Gastrocnemius medialis (tissue), 4 donors: ENCODE results near the gene GALNT2. TPM values are rescaled to one million over a fixed set of nuclear protein-coding genes. Genes with fewer than 3 reads are reported as not detected.
A peak's percentile ranks its signal among the peaks of the same experiment; 100 is the strongest.

Source experiments
- ATAC-seq, 2 donors: fragments of 150-250 bp; one replicate each; pipeline ENCODE4 v1.9.1; 2016
- DNase-seq, 2 donors: peaks; one replicate each; pipeline ENCODE4 v3.0.0-alpha.2; 2019
- H3K27ac ChIP-seq, 4 donors: fragments of 200-600 bp; sonication (generic); 1 replicate in 1 of 4; 2 replicates in 3 of 4; pipeline ENCODE4 v1.5.1; 2016 to 2018; ENCODE audit warnings: mild to moderate bottlenecking in 2 of 4, moderate library complexity in 1 of 4
- H3K27me3 ChIP-seq, 3 donors: fragments of 200-600 bp; sonication (generic) in 2 of 3; 1 replicate in 1 of 3; 2 replicates in 2 of 3; pipeline versions ENCODE4 v1.5.1 to v1.6.0; 2016 to 2019; ENCODE audit warnings: mild to moderate bottlenecking in 1 of 3, moderate library complexity in 1 of 3
- H3K36me3 ChIP-seq, 2 donors: fragments of 200-600 bp; sonication (generic) in 1 of 2; one replicate each; pipeline ENCODE4 v1.5.1; 2017 to 2018
- H3K4me1 ChIP-seq, 2 donors: fragments of 200-600 bp; sonication (generic) in 1 of 2; one replicate each; pipeline ENCODE4 v1.5.1; 2016 to 2017; ENCODE audit warnings: mild to moderate bottlenecking in 2 of 2
- H3K4me3 ChIP-seq, 4 donors: fragments of 200-600 bp; sonication (generic) in 3 of 4; 1 replicate in 1 of 4; 2 replicates in 3 of 4; pipeline ENCODE4 v1.5.1; 2016 to 2019; ENCODE audit warnings: mild to moderate bottlenecking in 2 of 4
- H3K9me3 ChIP-seq, 3 donors: fragments of 200-600 bp; sonication (generic) in 2 of 3; 1 replicate in 1 of 3; 2 replicates in 2 of 3; pipeline ENCODE4 v1.5.1; 2016 to 2019
- POLR2A ChIP-seq, 2 donors: fragments of 450-650 bp; IDR thresholded peaks; one replicate each; pipeline ENCODE4 v1.6.1; 2017; ENCODE audit warnings: antibody characterized with exemption in 2 of 2, mild to moderate bottlenecking in 2 of 2, moderate library complexity in 2 of 2
- in situ Hi-C, 4 donors: fragments of 200-750 bp; cut with MboI; loops; one replicate each; pipeline versions ENCODE4 v1.15.0 to v1.8.0; 2017; ENCODE audit warnings: low sequenced_read_pairs in 4 of 4
- intact Hi-C: fragments of 100-400 bp; cut with DNase I; formaldehyde crosslinking; loops from one replicate; pipeline ENCODE4 v1.15.1; 2023; ENCODE audit warnings: low total_unique reads
- total RNA-seq, 4 donors: library from RNA; depleted of rRNA; stranded (reverse); fragments of >200 nt; gene quantifications; one replicate each; pipeline versions ENCODE4 v1.1.0 to v1.2.3, GENCODE V29; 2016
- TF ChIP-seq, protein P1 (sequence below), 5 experiments: fragments of 450-650 bp in 3 of 5; fragments of 200-600 bp in 2 of 5; sonication (generic) in 2 of 5; IDR thresholded peaks in 4 of 5; conservative IDR thresholded peaks in 1 of 5; 1 replicate in 4 of 5; 2 replicates in 1 of 5; pipeline ENCODE4 v1.5.1; 2016 to 2019; ENCODE audit warnings: antibody characterized with exemption in 5 of 5, mild to moderate bottlenecking in 3 of 5, moderate library complexity in 3 of 5

The GALNT2 gene
- total RNA-seq, 4 donors from 2014 or later = 73.7 to 106 (median 78.3) TPM

DNA sequence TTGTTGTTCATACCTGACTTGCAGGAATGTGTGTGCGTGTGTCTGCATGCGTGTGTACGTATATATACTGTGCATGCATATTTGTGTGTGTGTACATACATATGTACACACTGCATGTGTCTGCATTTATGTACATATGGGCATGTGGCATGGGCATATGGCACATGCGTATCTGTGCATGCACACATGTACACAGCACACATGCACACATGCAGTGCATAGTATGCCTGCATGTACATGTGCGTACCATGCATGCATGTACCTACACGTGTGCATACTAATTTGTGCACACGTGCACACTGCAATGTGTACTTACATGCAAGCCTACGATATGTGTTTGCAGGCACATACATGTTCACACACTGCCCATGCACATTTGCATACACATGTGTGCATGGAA is 43.9 kb downstream of the GALNT2 start:
- intact Hi-C loops = no loop called here

DNA sequence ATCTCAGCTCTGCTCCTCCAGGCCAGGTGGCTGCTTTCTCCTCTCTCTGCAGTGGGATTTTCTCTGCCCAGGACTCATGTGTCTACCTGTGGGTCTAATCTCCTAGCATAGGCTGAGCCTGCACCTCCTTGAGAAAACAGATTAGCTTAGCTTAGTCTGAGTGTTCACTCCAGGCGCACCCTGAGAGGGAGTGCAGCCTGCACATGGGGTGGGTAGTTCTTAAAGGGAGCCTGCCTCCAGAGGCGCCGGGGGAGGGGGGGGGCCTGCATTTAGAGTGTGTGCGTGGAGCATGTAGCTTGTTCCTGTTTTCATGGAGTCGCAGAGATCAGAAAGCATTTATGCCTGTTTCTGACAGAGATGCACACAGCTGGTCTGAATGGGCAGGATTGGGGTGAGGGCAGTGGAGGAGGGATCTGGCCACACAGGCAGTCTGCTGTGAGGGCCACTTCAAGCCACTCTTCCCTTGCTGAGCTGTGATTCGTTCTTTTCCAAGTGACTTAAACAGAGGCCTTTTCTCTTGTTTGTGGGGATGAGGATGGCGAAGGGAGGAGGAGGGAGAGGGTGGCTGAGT is 45.2 kb downstream of the GALNT2 start:
- Histone ChIP-seq H3K9me3 (no peaks in the 10 kb centered on the region), H3K36me3 (no peaks in the 10 kb centered on the region), H3K4me3 (no peak overlapping the region), H3K27ac (peak overlapping the region in 3 of 4 donors; percentile 70 to 79 (median 76)), H3K4me1 (peaks cover 27 to 29% of the 10 kb centered on the region in 2 donors), H3K27me3 (no peaks in the 10 kb centered on the region)
- intact Hi-C loops (no loop called here), in situ Hi-C loops (no loop called here)
- TF ChIP-seq, protein P1, sequence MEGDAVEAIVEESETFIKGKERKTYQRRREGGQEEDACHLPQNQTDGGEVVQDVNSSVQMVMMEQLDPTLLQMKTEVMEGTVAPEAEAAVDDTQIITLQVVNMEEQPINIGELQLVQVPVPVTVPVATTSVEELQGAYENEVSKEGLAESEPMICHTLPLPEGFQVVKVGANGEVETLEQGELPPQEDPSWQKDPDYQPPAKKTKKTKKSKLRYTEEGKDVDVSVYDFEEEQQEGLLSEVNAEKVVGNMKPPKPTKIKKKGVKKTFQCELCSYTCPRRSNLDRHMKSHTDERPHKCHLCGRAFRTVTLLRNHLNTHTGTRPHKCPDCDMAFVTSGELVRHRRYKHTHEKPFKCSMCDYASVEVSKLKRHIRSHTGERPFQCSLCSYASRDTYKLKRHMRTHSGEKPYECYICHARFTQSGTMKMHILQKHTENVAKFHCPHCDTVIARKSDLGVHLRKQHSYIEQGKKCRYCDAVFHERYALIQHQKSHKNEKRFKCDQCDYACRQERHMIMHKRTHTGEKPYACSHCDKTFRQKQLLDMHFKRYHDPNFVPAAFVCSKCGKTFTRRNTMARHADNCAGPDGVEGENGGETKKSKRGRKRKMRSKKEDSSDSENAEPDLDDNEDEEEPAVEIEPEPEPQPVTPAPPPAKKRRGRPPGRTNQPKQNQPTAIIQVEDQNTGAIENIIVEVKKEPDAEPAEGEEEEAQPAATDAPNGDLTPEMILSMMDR (IDR thresholded peaks at IDR 0.05 in 4 of 5, conservative IDR thresholded peaks at IDR 0.05 in 1 of 5) = no peak
- TF ChIP-seq POLR2A (IDR thresholded peaks at IDR 0.05) = no peak
- ATAC-seq = no peak
- no peak for DNase-seq

More for the DNA sequence above, 43.9 kb downstream of the GALNT2 start:
- no peaks in the 10 kb centered on the region for H3K36me3 ChIP-seq
- no peak overlapping the region for H3K27ac ChIP-seq
- TF ChIP-seq POLR2A (IDR thresholded peaks at IDR 0.05) = no peak
- TF ChIP-seq, protein P1 (IDR thresholded peaks at IDR 0.05 in 4 of 5, conservative IDR thresholded peaks at IDR 0.05 in 1 of 5) = no peak
- peaks cover 33 to 37% of the 10 kb centered on the region in 2 donors for H3K4me1 ChIP-seq
- ATAC-seq (no peak), DNase-seq (no peak)
- in situ Hi-C loops = no loop called here
- H3K9me3 ChIP-seq = no peaks in the 10 kb centered on the region
- H3K27me3 ChIP-seq = no peaks in the 10 kb centered on the region
- H3K4me3 ChIP-seq = no peak overlapping the region

DNA sequence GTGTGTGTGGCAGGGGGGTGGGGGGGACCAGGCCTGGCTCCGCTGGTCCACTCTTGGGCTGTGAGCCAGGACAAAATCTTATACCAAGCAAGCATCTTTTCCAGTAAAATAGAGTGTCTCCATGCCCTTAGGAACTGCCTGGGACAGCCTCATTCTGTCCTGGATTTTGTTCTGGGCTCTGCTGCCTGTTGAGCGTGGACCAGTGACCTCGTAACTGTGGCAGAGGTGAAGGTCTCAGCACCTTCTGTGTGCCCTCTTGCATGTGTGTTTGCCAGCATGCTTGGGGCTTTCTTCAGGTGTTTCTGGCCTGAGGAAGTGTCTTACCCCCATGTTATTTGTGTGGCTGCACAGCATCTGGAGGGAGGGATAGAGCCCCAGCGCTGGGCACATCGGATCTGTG is 45.7 kb downstream of the GALNT2 start:
- no peak for ATAC-seq
- Histone ChIP-seq H3K4me1 (peaks cover 27 to 29% of the 10 kb centered on the region in 2 donors), H3K4me3 (no peak overlapping the region), H3K9me3 (no peaks in the 10 kb centered on the region), H3K36me3 (no peaks in the 10 kb centered on the region), H3K27ac (peak overlapping the region; percentile 70 to 79 (median 76)), H3K27me3 (no peaks in the 10 kb centered on the region)
- no peak for DNase-seq
- in situ Hi-C loops = no loop called here
- no peak for TF ChIP-seq POLR2A (IDR thresholded peaks at IDR 0.05)
- TF ChIP-seq, protein P1 (IDR thresholded peaks at IDR 0.05 in 4 of 5, conservative IDR thresholded peaks at IDR 0.05 in 1 of 5) = no peak
- intact Hi-C loops = no loop called here

DNA sequence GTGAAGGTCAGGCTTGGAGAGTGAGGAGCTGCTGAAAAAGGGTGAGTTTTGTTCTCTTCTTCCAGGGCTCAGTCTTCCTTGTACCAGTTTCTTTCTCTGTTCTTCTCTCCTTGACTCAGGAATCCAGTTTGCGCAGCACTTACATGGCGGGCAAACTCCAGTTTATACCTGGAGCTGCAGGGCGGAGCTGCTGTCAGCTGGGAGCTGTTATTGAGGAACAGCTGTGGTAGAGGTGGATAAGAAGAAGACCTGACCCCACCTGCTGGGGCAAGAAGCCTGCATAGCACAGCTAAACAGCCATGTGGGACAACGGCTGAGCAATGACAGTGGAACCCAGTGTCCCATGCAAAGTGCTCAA is 46.2 kb downstream of the GALNT2 start:
- H3K4me1 ChIP-seq = peaks cover 27 to 29% of the 10 kb centered on the region in 2 donors
- DNase-seq (no peak), ATAC-seq (peak in 1 of 2 donors; percentile 11)
- in situ Hi-C loops (no loop called here), intact Hi-C loops (no loop called here)
- H3K9me3 ChIP-seq = no peaks in the 10 kb centered on the region
- no peak overlapping the region for H3K4me3 ChIP-seq
- H3K36me3 ChIP-seq = no peaks in the 10 kb centered on the region
- H3K27ac ChIP-seq = peak overlapping the region; percentile 70 to 79 (median 76)
- H3K27me3 ChIP-seq = no peaks in the 10 kb centered on the region
- TF ChIP-seq POLR2A (IDR thresholded peaks at IDR 0.05) = no peak
- TF ChIP-seq, protein P1 (IDR thresholded peaks at IDR 0.05 in 4 of 5, conservative IDR thresholded peaks at IDR 0.05 in 1 of 5) = no peak
